ENCODE measurements around the gene ITPK1. TPM values are rescaled to one million over a fixed set of nuclear protein-coding genes. Genes with fewer than 3 reads are reported as not detected.
A peak's percentile ranks its signal among the peaks of the same experiment; 100 is the strongest.

ITPK1 gene
- total RNA-seq, 4 donors from 2014 or later, result 19.7 to 97.7 (median 26.5) TPM

- H3K4me3 ChIP-seq, result no peak overlapping the region
- TF ChIP-seq POLR2A (IDR thresholded peaks at IDR 0.05), result no peak
- no peak for TF ChIP-seq CTCF (IDR thresholded peaks at IDR 0.05)
- no peak for DNase-seq
- H3K4me1 ChIP-seq, result peaks cover 6 to 22% of the 10 kb centered on the region in 2 donors
- no peaks in the 10 kb centered on the region for H3K27me3 ChIP-seq
- H3K9me3 ChIP-seq, result no peaks in the 10 kb centered on the region
- peak overlapping the region in 1 of 2 donors; percentile 93 for H3K27ac ChIP-seq
- intact Hi-C loops (cut with DNase I; ENCODE audit: low total_unique reads), result no loop called here
- H3K36me3 ChIP-seq, result no peaks in the 10 kb centered on the region
Observed at GRCh38 chr14:92970271-92970670, 145.5 kb downstream of the ITPK1 start.

GRCh38 chr14:92969871-92970270, 145.9 kb downstream of the ITPK1 start:
- peaks cover 6 to 22% of the 10 kb centered on the region in 2 donors for H3K4me1 ChIP-seq
- no peaks in the 10 kb centered on the region for H3K9me3 ChIP-seq
- H3K27ac ChIP-seq, result no peak overlapping the region
- H3K27me3 ChIP-seq, result no peaks in the 10 kb centered on the region
- no peak overlapping the region for H3K4me3 ChIP-seq
- DNase-seq, result no peak
- intact Hi-C loops (cut with DNase I; ENCODE audit: low total_unique reads), result loop anchor here (10.0 kb wide), 1 partner anchor 145 kb away; the partner anchor contains the start of gene ITPK1
- H3K36me3 ChIP-seq, result no peaks in the 10 kb centered on the region
- TF ChIP-seq POLR2A (IDR thresholded peaks at IDR 0.05) (no peak), CTCF (IDR thresholded peaks at IDR 0.05) (no peak)

- Histone ChIP-seq H3K27me3 (no peaks in the 10 kb centered on the region), H3K9me3 (no peaks in the 10 kb centered on the region), H3K4me1 (peaks cover 6 to 22% of the 10 kb centered on the region in 2 donors), H3K36me3 (no peaks in the 10 kb centered on the region), H3K4me3 (no peak overlapping the region), H3K27ac (no peak overlapping the region)
- TF ChIP-seq POLR2A (IDR thresholded peaks at IDR 0.05), result no peak
- no peak for TF ChIP-seq CTCF (IDR thresholded peaks at IDR 0.05)
- intact Hi-C loops (cut with DNase I; ENCODE audit: low total_unique reads), result loop anchor here (10.0 kb wide), 1 partner anchor 145 kb away; the partner anchor contains the start of gene ITPK1
- DNase-seq, result no peak
Observed at GRCh38 chr14:92969430-92969829, 146.3 kb downstream of the ITPK1 start.

GRCh38 chr14:92968291-92969020, 147.3 kb downstream of the ITPK1 start:
- H3K9me3 ChIP-seq, result no peaks in the 10 kb centered on the region
- DNase-seq, result no peak
- intact Hi-C loops (cut with DNase I; ENCODE audit: low total_unique reads), result loop anchor here (10.0 kb wide), 1 partner anchor 146 kb away; the partner anchor contains the start of gene ITPK1

More at GRCh38 chr14:92968291-92969020, 147.3 kb downstream of the ITPK1 start:
- H3K27ac ChIP-seq, result no peak overlapping the region
- H3K4me1 ChIP-seq, result peaks cover 6 to 18% of the 10 kb centered on the region in 2 donors
- H3K27me3 ChIP-seq, result no peaks in the 10 kb centered on the region
- TF ChIP-seq CTCF (IDR thresholded peaks at IDR 0.05) (no peak), POLR2A (IDR thresholded peaks at IDR 0.05) (no peak)
- H3K4me3 ChIP-seq, result no peak overlapping the region
- H3K36me3 ChIP-seq, result no peaks in the 10 kb centered on the region
